CD4-positive, alpha-beta T cell treated with Interleukin-1 beta for 1 hour (primary cell): ENCODE results near the gene EGLN1.
"Not testable (repeated sequence)": the region's sequence is repeated elsewhere in the genome, so short reads cannot be mapped to it uniquely, and the experiment has no call there.

Experiments
- DNase-seq, 2 donors: peaks; one replicate each; pipeline ENCODE4 v3.0.0-alpha.2; 2020 to 2022

Gene EGLN1

DNA sequence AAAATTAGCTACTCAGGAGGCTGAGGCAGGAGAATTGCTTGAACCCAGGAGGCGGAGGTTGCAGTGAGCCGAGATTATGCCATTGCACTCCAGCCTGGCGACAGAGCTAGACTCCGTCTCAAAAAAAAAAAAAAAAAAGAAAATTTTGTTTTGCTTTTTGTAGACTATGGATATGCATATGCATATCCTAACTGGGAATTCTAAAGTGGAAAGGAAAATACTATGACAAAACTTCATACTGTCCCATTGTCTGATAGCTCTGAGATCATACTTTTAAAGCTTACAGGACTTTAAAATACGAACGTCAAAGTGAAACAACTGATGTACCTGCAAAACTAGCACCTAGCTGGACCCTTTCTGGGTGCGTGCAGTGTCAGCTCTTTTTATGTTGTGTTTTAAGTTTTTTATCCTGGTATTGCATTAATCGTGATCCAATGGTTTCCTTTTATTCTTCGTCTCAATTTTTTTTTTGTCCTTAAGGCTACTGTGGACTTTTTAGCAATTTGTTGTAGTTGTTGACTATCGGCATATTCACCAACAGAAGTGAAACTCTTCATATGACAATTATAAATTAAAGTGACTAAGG, 64.8 kb downstream of the EGLN1 start:
- DNase-seq: no peak

DNA sequence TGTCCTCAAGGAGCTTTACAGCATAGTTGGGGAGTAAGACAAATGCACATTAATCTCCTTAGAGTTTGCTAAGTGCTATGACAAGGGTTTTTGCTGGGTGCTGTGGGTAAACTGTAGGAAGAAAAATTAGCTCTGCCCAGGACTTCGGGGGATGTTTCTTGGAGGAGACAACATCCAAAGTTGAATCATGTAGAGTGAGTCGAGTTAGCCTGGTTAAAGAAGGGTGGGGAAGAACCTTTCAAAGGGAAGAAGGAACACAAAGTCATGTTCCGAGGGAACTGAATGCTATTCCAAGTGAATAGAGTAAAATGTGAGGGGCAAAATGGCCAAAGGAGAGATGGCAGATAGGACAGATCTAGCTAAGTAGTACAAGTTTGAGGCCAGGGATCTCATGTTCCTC, 66.9 kb downstream of the EGLN1 start:
- DNase-seq: no peak

DNA sequence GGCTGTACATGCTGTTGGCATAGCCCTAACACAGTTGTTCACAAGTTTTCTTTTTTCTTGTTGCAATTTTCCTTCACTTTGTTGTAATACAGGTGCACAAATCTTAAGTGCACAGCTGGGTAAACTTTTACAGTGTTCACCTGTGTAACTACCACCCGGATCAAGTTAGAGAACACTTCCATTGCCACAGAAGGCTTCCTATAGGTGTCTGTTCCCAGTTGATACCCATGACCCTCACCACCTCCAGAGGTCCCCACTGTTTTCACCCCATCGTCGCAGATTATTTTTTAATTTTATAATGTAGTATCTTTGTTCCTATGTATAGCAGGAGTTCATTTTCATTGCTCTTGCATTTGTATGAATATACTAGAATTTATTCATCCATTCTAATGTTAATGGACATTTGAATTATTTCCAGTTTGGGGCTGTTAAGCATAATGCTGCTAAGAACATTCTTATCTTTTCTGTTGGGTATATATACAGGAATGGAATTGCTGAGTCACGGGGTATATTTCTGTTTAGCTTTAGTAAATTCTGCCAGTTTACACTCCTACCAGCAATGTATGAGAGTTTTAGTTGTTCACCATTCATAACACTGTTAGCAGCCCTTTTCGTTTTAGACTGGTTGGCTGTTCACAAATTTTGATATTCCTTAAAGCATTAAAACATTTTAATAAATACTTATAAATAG, 67.6 kb downstream of the EGLN1 start:
- no peak for DNase-seq

DNA sequence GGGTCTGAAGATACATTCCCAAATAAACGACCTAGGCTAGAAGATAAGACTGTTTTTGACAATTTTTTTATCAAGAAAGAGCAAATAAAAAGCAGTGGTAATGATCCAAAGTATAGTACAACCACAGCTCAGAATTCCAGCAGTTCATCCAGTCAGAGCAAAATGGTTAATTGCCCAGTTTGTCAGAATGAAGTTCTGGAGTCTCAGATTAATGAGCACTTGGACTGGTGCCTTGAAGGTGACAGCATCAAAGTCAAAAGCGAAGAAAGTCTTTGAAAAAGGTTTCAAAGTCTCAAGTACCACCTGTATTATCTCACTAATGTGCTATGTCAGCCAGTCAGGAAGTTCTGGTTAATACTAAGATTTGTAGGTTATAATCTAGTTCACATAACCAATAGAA, 69.0 kb downstream of the EGLN1 start:
- DNase-seq: no peak

DNA sequence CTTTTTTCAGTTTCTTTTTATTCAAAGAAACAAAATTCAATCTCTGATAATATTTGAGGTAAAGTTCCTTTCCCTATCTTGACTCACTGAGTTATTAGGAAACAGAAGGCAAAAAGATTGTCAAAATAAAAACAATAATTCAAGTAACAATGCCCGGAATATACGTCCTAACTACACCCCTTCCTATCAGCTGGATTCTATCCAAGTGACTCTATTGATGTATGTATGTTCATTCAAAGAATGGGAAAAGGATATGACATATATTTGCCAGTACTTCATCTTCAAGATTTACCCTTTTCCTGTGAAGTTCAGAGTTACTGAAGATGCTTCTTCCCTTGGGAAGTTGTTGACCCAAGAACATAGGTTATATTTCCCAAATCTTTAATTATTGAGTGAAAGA, 70.3 kb downstream of the EGLN1 start:
- no peak for DNase-seq

DNA sequence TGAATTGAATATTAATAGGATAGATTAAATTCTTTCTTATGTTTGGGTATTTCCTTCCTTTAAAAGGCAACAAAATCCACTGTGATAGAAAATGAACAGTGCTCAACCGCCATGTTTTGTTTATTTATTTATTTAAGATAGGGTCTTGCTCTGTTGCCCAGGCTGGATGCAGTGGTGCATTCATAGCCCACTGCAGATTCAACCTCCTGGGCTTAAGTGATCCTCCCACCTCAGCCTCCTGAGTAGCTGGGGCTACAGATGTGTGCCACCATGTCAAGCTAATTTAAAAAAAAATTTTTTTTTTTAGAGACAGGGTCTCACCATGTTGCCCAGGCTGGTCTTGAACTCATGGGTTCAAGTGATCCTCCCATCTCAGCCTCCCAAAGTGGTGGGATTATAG, 73.2 kb downstream of the EGLN1 start:
- not testable (repeated sequence) for DNase-seq

DNA sequence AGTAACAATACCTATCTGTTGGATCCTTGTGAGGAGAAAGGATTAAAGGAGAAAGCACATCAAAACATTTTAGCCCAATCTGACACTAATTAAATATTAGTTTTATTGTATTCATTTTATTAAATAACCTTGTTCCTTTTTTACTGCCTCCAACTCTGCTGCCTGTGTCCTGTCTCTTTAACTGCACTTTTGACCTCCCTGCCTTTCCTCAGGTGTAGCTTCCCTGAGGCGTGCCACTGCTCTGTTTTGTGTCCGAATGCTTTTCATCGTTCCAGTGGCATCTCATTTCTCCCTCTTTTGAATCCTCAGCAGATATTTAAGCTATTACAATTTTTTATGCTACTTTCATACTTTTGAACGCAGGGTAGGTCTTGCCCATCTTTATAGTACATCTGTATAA, 73.6 kb downstream of the EGLN1 start:
- no peak for DNase-seq

DNA sequence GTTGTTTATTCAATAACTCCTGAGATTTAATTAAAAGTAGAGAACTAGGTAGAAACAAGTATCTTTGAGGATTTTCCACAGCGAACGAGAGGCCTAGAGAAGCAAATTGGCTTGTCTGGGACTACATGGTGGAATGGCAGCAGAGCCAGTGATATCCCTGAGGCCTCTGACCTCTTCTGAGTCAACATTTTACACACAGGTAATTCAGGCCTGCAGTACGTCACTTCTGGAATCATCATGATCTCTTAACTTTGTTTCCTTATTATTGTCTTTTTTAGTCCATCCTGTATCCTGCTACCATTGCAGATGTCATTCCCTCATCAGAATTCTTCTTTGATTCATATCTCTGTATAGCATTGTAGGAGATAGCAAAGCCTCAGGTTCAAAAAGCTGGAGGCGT, 74.1 kb downstream of the EGLN1 start:
- DNase-seq: no peak

DNA sequence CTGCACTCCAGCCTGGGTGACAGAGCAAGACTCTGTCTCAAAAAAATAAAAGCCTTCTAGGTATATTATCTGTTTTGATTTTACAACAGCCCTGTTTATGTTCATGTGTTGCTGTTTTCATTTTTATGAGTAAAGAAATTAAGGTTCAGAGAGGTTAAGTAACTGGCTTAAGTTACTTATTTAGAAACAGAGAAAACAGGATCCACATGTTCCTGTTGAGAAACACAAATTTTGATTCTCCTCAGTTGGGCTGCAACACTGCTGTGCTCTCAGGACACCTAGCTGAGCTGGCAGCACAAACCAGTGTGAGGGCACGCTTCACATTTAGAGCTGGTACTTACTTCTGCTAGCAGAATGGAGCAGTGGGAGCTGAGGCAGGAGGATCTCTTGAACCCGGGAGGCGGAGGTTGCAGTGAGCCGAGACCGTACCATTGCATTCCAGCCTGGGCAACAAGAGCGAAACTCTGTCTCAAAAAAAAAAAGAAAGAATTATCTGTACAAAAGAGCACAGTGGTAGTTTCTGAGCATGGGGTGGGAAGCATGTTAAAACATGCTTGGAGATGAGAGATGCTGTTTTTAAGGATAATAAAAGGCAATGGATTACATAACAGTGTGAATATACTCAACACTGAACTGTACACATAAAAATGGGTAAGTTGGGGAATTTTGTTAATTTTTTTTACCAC, 81.6 kb downstream of the EGLN1 start:
- no peak for DNase-seq

DNA sequence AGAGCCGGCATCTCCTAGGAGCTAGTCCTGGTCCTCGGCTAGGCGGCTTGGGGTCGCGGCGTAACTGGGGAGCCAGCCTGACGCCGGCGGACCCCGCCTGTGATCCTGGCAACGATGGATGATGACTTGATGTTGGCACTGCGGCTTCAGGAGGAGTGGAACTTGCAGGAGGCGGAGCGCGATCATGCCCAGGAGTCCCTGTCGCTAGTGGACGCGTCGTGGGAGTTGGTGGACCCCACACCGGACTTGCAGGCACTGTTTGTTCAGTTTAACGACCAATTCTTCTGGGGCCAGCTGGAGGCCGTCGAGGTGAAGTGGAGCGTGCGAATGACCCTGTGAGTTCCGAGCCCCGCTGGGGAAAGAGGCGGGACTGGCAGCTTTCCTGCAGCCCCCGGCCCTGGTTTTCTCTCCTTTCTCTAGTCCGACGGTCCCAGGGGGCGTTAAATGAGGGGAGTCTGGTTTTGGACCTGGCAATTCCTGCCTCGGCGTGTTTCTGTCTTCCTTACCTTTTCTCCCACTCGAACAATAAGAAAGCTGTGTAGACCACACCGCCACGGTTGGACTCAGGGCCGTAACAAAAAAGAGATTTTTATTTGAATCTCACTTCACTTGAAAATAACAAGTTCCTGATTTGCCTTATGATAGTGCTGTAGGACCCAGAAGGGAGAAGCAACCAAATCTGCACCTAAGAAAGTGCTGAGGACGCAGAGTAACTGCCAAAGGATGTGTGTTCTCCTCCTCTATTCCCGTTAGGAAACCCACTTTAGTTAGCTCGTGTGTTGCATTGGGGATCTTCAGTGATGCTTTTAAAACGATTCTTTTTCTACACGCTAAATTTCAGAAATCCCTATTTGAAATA, 83.6 kb downstream of the EGLN1 start, which contains the start of gene SPRTN:
SPRTN (plus strand) TSS at position 24 of the 859 bp plus-strand sequence; CDS start at position 115, 91 bp downstream.
- no peak for DNase-seq

DNA sequence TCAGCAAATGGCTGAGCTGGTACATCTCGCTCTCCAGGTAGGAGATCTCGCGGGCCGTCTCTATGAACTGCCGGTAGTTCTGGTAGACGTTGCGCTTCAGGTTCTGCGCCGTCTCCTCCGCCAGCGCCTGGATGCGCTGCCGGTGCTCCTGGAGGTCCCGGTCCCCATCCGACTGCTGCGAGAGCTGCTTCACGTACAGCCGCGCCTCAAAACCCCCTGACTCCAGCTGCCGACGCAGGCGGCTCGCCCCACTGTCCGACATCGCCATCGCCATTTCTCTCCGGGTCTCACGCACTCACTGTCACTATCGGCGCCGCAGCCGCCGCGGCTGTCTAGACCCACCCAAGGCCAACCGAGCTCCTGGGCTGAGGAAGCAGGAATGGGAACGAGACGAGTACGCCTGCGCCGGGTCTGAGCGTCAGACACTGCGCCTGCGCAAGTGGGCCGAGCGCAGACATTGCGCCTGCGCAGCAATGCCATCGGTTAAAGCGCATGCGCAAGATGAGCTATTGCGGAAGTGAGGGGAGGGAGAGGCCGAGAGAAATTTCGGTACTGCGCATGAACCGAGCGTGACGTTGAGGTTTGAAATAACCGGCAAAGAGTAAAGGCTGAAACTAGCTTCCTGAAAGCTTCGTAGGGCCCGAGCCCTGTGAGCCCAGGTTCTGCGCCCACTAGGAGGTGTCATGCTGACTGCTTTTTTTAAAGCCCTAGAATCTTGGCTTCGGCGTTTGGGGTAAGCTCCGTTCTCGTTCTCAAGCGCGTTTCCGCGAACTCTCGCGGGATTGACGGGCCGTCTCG, 84.4 kb downstream of the EGLN1 start, which contains the start of gene EXOC8:
EXOC8 (minus strand) TSS at position 381 of the 798 bp plus-strand sequence; CDS start at position 274, 107 bp downstream.
- peak; percentile 97 to 99 for DNase-seq

DNA sequence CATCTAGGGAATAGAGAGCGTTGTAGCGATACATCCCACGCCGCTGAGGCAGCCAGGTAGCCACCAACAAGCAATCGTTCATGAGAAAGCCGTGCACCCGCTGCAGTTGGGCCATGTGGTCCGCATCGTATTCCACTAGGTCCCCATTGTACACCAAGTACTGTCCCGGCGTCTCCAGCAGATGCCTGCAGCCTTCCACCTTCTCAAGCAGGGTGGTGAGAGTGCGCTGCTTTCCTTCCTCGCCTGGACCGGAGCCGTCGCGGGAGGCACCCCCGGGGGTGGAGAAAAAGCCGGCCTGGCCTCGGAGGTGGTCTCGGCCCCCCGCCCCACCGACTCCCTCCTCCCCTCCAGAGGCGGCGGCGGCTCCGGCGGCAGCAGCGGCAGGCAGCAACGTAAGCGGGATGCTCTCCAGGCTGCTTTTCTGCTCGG, 85.0 kb downstream of the EGLN1 start:
- no peak for DNase-seq

DNA sequence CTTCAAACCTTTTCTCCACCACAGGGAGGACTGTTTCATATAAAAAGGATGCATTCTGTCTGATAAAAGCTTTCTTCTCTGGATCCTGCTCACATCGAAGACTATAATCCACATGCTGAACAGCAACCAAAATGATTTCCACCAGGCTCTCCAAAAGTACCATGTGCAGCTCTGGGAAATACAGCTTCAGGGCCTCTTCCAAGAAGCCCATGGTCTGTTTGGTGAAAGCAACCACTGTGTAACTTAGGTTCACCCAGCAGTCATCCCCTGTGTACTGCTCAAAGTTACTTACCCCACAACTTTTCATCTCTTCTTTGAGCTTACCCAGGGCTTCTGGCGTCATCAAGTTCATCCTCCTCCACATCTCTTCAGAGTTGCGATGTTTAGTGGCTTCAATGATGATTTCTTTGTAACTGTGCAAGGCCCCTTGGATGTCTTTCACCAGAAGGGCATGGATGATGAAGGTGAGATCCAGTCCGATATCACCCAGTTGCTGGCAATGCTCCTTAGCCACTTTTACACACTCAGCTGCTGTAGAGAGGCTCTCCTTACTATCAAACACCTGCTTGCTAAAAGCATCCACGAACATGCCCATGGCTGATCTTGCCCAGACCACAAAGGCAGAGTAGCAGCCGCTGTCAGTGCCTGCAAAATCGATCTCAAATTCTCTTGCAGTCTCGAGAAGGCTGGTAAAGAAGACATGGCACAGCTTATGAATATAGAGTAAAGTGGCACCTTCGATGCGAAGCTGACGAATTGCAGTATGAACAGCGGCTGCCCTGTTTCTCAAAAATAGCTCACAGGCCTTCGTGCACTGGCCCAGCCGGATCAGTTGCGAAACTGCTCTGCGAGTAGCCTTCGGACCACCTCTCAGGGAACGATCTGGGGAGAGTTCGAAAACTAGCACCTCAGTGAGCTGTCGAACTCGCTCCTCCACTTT, 86.2 kb downstream of the EGLN1 start:
- no peak for DNase-seq

DNA sequence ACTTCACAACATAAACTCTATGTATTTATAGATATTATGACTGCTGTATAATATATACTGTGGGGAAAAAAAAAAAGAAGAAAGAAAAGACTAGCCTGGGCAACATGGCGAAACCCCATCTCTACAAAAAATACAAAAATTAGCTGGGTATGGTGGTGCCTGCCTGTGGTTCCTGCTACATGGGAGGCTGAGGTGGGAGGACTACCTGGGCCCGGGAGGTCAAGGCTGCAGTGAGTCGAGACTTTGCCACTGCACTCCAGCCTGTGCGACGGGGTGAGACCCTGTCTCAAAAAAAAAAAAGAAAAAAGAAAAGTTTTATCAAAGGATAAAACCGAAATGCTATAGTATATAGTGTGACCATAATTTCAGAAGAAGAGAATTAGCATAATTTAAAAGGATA, 87.1 kb downstream of the EGLN1 start:
- no peak for DNase-seq

DNA sequence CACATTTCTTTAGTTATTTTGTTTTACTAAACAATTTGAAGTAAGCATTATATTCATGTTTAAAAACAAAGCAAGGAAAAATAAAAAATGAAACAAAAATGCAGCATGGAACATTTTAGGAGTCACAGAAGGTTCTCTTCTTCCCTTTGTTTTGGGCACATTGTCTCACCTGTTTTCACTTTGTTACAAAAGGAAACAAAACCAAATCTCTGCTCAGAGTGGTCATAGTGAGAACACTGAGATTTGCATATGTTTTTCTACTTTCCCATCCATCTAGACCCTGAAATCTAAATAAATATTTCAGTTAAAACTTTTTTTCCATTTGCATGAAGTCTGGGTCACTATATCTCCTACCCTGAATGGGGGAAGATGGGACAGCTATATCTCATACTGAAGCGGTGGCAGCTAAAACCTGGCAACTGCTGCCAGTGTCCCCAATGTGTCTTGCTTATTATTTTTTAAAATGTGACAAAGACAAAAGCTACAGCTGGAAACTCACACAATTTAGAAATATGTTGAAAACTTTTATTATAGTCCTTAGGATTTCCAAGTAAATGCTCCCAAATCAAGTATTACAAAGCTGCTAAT, 87.9 kb downstream of the EGLN1 start:
- DNase-seq: no peak

DNA sequence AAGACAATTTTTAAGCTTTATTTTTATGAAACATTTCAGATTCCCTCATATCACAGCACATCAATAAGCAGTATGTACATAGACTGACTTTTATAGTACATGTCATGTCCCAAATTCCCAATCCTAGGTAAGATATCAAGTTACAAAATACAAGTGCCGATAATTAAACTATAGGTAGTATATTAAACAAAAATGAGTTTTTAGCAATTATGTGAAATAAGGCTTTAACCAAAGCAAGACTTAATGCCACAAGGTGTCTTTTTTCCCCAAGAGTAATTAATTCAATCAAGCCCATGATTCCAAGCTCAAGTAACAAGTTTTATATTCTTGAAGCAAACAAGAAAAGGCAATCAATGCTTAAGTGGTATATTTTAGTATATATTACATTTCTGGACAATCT, 89.3 kb downstream of the EGLN1 start:
- DNase-seq: no peak

DNA sequence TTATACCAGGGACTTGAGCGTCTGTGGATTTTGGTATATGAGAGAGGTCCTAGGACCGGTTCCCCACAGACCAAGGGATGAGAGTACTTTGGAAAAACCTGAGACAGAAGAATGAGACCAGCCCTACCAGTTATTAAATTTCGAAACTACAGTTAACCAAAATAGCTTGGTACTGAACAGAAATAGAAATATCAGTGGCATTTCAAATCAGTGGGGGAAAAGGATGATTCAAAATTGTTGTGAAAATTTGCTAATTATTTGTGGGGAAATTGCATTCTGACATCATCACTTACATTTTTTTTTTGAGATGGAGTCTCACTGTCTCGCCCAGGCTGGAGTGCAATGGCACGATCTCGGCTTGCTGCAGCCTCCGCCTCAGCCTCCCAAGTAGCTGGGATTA, 92.6 kb downstream of the EGLN1 start:
- DNase-seq: no peak

DNA sequence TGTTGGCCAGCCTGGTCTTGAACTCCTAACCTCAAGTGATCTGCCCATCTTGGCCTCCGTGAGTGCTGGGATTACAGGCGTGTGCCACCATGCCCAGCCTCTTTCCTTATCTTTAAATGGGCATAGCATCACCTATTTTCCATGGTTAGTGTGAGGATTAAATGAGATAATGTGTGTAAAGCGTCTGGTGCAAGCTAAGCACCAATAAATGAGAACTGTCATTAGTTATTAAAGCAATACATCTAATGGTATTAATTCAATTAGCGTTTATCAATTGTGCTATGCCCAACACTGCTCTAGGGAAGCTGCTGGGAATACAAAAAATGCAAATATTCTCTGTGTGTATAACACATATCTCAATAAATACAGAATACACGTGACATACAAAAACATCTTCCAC, 94.5 kb downstream of the EGLN1 start:
- DNase-seq: no peak

DNA sequence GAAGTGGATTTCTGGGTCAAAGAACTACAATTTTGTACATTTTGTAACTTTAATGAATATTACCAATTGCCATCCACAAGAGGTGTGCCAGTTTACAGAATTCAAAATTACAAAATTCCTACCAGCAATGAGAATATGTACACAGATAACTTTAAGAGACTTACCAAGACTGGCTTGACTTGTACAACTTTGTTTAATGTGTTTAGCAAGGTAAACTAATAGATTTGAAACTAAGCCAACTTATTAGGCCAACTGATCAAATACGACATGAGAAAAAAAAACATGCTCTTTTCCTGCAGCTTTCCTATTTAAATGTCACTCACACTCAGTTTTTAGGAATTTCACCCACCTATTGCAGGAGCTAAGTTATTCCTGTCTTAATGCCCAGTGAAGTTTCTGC, 95.8 kb downstream of the EGLN1 start:
- DNase-seq: no peak

DNA sequence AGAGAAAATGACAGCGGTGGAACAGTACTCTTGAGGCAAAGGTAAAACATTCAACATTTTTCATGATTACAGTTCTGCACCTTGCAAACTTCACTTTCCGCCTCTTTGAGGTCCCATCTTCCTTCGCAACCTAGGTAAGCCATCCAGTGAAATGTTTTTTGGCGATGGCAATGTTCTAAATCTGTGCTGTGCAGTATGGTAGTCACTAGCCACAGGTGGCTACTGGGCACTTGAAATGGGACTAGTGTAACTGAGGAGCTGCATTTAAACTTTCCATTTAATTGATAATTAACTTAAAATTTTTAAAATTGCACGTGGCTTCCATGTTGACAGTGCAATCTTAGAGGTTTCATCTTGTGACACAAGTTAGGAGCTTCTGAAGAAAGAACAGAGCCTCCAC, 97.4 kb downstream of the EGLN1 start:
- DNase-seq: no peak
